ENCODE results near the gene KDSR. TPM values are rescaled to one million over a fixed set of nuclear protein-coding genes. Genes with fewer than 3 reads are reported as not detected.

The KDSR gene
- total and polyA plus RNA-seq, 2 donors from 2014 or later: 22.5 to 73.5 TPM

GRCh38 chr18:63344918-63345317 is 22.1 kb downstream of the KDSR start:
- Histone ChIP-seq H3K27ac (ENCODE audit: low read depth in 2 of 2, low read length in 2 of 2) (no peak overlapping the region), H3K4me1 (ENCODE audit: control insufficient read depth in 2 of 3, insufficient read depth in 2 of 3, low read depth in 1 of 3, low read length in 3 of 3) (peaks cover 0 to 5% (median 3%) of the 10 kb centered on the region in 3 donors), H3K4me3 (ENCODE audit: low read length in 3 of 3) (no peak overlapping the region), H3K36me3 (ENCODE audit: control insufficient read depth in 2 of 3, insufficient read depth in 3 of 3, low read length in 3 of 3) (peaks cover 11 to 31% (median 20%) of the 10 kb centered on the region in 3 donors), H3K9me3 (ENCODE audit: control insufficient read depth in 2 of 3, insufficient read depth in 1 of 3, low read length in 3 of 3) (no peaks in the 10 kb centered on the region), H3K27me3 (ENCODE audit: control insufficient read depth, insufficient read depth, low read length) (no peaks in the 10 kb centered on the region), H3K9ac (ENCODE audit: low read length in 3 of 3) (no peak overlapping the region)
- intact Hi-C loops (cut with DNase I): loop anchor here (10.0 kb wide), 1 partner anchor 90 kb away; no protein-coding TSS in a partner anchor
- TF ChIP-seq, protein P1, sequence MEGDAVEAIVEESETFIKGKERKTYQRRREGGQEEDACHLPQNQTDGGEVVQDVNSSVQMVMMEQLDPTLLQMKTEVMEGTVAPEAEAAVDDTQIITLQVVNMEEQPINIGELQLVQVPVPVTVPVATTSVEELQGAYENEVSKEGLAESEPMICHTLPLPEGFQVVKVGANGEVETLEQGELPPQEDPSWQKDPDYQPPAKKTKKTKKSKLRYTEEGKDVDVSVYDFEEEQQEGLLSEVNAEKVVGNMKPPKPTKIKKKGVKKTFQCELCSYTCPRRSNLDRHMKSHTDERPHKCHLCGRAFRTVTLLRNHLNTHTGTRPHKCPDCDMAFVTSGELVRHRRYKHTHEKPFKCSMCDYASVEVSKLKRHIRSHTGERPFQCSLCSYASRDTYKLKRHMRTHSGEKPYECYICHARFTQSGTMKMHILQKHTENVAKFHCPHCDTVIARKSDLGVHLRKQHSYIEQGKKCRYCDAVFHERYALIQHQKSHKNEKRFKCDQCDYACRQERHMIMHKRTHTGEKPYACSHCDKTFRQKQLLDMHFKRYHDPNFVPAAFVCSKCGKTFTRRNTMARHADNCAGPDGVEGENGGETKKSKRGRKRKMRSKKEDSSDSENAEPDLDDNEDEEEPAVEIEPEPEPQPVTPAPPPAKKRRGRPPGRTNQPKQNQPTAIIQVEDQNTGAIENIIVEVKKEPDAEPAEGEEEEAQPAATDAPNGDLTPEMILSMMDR (IDR thresholded peaks at IDR 0.05; ENCODE audit: borderline replicate concordance, extremely low read depth, insufficient read depth): no peak
- no peak for FAIRE-seq
- no peak for DNase-seq

- no peak overlapping the region for H3K4me3 ChIP-seq (ENCODE audit: low read length in 3 of 3)
- DNase-seq: no peak
- no peaks in the 10 kb centered on the region for H3K9me3 ChIP-seq (ENCODE audit: control insufficient read depth in 2 of 3, insufficient read depth in 1 of 3, low read length in 3 of 3)
- no peaks in the 10 kb centered on the region for H3K27me3 ChIP-seq (ENCODE audit: control insufficient read depth, insufficient read depth, low read length)
- no peak for FAIRE-seq
- no peak overlapping the region for H3K27ac ChIP-seq (ENCODE audit: low read depth in 2 of 2, low read length in 2 of 2)
- TF ChIP-seq, protein P1 (IDR thresholded peaks at IDR 0.05; ENCODE audit: borderline replicate concordance, extremely low read depth, insufficient read depth): no peak
- H3K9ac ChIP-seq (ENCODE audit: low read length in 3 of 3): no peak overlapping the region
- intact Hi-C loops (cut with DNase I): loop anchor here (10.0 kb wide), 1 partner anchor 91 kb away; no protein-coding TSS in a partner anchor
- H3K36me3 ChIP-seq (ENCODE audit: control insufficient read depth in 2 of 3, insufficient read depth in 3 of 3, low read length in 3 of 3): peaks cover 6 to 30% (median 15%) of the 10 kb centered on the region in 3 donors
- H3K4me1 ChIP-seq (ENCODE audit: control insufficient read depth in 2 of 3, insufficient read depth in 2 of 3, low read depth in 1 of 3, low read length in 3 of 3): peaks cover 0 to 5% (median 3%) of the 10 kb centered on the region in 3 donors
These were observed 22.7 kb downstream of the KDSR start for GRCh38 chr18:63344263-63344662.

- H3K4me1 ChIP-seq (ENCODE audit: control insufficient read depth in 2 of 3, insufficient read depth in 2 of 3, low read depth in 1 of 3, low read length in 3 of 3): peaks cover 0 to 5% (median 3%) of the 10 kb centered on the region in 3 donors
- DNase-seq: peak in 3 of 5 donors; percentile 42 to 60 (median 55)
- intact Hi-C loops (cut with DNase I): loop anchor here (10.0 kb wide), 1 partner anchor 93 kb away; no protein-coding TSS in a partner anchor
- no peak overlapping the region for H3K4me3 ChIP-seq (ENCODE audit: low read length in 3 of 3)
- no peak overlapping the region for H3K27ac ChIP-seq (ENCODE audit: low read depth in 2 of 2, low read length in 2 of 2)
- no peak for FAIRE-seq
- H3K36me3 ChIP-seq (ENCODE audit: control insufficient read depth in 2 of 3, insufficient read depth in 3 of 3, low read length in 3 of 3): peaks cover 6 to 29% (median 19%) of the 10 kb centered on the region in 3 donors
- TF ChIP-seq, protein P1 (IDR thresholded peaks at IDR 0.05; ENCODE audit: borderline replicate concordance, extremely low read depth, insufficient read depth): peak; percentile 26
- H3K9ac ChIP-seq (ENCODE audit: low read length in 3 of 3): no peak overlapping the region
- no peaks in the 10 kb centered on the region for H3K9me3 ChIP-seq (ENCODE audit: control insufficient read depth in 2 of 3, insufficient read depth in 1 of 3, low read length in 3 of 3)
- H3K27me3 ChIP-seq (ENCODE audit: control insufficient read depth, insufficient read depth, low read length): no peaks in the 10 kb centered on the region
These were observed 24.8 kb downstream of the KDSR start for GRCh38 chr18:63342206-63342605.
